Gastroesophageal sphincter (tissue), 3 donors: Measurements from ENCODE around the gene HOXA6.

ENCODE experiments used
- CTCF ChIP-seq, 4 experiments: fragments of 200-600 bp in 2 of 4; fragments of 450-650 bp in 2 of 4; sonication (generic) in 1 of 4; IDR thresholded peaks; one replicate each; pipeline ENCODE4 v1.5.1; 2017 to 2019; ENCODE audit warnings: antibody characterized with exemption in 4 of 4, mild to moderate bottlenecking in 2 of 4, moderate library complexity in 2 of 4
- EP300 ChIP-seq: sonication (generic); formaldehyde crosslinking; IDR thresholded peaks from one replicate; pipeline ENCODE4 v1.6.1; 2017; ENCODE audit warnings: antibody characterized with exemption, mild to moderate bottlenecking
- POLR2A ChIP-seq, 2 donors: fragments of 450-650 bp; IDR thresholded peaks; one replicate each; pipeline ENCODE4 v1.6.1; 2017; ENCODE audit warnings: antibody characterized with exemption in 2 of 2, mild to moderate bottlenecking in 2 of 2, moderate library complexity in 1 of 2
- POLR2AphosphoS5 ChIP-seq: sonication (generic); formaldehyde crosslinking; IDR thresholded peaks from one replicate; pipeline ENCODE4 v1.6.1; 2017; ENCODE audit warnings: antibody characterized with exemption

GRCh38 chr7:27187475-27188385, 40.2 kb upstream of the HOXA6 start:
- no peak for TF ChIP-seq POLR2A (IDR thresholded peaks at IDR 0.05)
- no peak for TF ChIP-seq CTCF (IDR thresholded peaks at IDR 0.05)
- TF ChIP-seq POLR2AphosphoS5 = no peak
- TF ChIP-seq EP300 = no peak
